GM10266 (cell line): ENCODE data around the gene AADAT.

Experiments used
- DNase-seq: peaks from one replicate; pipeline ENCODE4 v3.0.0; 2012; ENCODE audit errors: extremely low spot score
- CTCF ChIP-seq: IDR thresholded peaks from 2 replicates; pipeline ENCODE4 v1.5.1; 2012; ENCODE audit warnings: mild to moderate bottlenecking, low read depth; ENCODE audit not compliant: control insufficient read depth, insufficient read depth; ENCODE audit errors: missing control alignments

Gene AADAT

DNA sequence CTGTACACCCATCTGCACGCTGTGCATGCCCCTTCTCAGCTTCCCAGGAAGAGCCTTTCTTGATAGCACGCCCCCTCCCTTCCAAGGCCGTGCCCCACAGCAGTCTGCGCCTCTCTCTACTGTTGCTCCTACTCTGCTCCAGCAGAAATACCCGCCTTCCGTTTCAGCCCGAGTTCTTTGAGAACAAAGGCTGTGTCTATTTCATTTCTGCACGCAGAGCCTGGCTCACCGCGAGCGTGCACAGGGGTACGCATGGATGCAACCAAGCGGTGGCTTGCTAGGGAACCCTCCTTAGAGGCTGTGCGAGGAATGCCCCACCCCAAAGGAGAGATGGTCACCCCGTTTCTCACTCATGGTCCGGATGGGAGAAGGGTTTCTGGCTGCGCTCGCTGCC is 485 bp downstream of the AADAT start:
- no peak for TF ChIP-seq CTCF
- DNase-seq, result no peak

DNA sequence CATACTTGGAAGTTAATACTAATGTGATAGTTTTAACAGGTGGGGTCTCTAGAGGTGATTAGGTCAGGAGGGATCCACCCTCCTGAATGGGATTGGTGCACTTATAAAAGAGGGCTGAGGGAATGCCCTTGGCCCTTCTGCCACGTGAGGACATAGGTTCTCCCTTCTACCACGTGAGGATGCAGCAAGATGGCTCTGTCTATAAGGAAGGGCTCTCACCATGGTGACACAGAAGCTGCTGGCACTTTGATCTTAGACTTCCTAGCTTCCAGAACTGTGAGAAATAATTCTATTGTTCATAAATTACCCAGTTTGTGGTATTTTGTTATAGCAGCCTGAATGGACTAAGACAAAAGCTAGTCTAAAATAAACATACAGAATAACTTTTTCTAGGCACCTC is 1.0 kb downstream of the AADAT start:
- TF ChIP-seq CTCF, result no peak

DNA sequence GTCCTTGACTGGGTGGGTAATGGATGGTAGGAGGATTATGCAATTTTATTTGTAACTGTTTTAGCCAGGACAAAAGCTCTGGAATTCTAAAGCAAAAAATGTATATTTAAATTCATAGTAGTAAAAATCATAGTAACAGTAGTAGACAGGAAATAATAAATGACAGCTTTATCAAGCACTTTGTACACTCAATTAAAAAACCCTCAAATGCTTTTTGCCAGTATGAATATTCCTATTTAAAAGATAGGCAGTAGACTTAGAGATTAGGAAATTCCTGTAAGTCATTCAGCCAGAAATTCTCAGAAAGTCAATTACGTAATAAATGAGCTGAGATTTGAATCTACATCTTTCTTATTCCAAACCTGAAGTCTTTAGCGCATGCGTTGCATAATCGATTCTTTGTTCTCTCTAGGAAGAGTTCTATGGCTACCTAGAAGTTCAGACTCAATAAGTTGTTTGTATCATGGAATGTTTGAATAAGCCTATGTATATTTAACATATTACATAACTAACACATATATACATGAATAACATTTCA is 2.5 kb downstream of the AADAT start:
- no peak for DNase-seq
- TF ChIP-seq CTCF, result no peak

More for the DNA sequence above, 1.0 kb downstream of the AADAT start:
- DNase-seq, result no peak

- no peak for TF ChIP-seq CTCF
- no peak for DNase-seq
Observed at GRCh38 chr4:170083541-170083940, 6.2 kb downstream of the AADAT start.

DNA sequence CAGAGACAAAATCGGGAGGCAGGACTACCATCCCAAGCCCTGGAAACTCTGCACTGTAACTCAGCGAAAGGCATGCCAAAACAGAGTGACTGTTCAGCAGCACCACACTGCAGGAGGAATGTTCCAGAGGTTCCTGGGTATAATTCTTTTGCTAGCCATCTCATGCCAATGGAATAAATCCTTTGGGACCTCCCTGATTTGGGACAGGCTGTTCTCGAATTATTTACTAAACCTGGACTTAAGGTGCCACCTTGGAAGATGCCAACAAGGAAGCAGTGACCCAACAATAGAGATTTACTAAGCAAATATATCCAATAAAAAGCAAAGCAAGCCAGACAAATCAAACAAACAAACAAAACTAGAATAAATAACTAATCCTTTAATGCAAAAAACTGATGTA is 9.3 kb downstream of the AADAT start:
- no peak for TF ChIP-seq CTCF
- DNase-seq, result no peak

DNA sequence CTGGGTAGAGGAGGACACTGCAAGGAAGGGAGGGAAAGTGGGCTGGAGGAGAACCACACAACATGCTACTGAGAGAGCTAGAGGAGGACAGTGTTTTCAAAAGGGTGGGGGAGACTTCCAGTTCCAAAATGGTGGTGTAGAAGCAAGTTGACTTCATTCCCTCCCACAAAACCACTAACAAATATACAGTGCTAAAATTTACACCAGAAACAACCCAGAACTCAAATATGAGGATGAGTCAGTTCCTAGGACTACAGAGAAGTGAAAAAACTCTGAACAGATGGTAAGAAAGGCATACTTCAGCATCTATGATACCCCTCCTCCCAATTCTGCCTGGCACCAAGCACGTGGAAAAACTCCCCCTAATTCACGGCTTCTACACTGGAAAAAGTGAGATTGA is 9.8 kb downstream of the AADAT start:
- TF ChIP-seq CTCF, result no peak
- DNase-seq, result no peak

DNA sequence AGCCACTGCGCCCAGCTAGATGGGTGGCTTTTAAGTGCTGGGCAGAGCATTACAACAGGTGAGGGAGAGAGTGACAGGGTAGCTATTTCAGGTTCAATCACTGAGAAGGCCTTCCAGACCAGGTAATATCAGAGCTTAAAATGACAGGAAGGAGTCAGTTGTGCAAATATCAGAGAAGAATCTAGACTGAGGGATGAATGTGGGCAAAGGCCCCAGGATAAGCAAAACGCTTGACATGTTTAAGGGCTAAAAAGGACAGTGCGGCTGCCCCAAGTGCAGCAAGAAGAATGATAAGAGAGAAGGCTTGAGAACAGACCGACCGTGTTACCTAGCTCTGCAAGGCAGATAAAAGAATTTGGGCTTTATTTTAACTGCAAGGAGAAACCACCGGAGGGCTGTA is 18.6 kb downstream of the AADAT start:
- DNase-seq, result no peak
- no peak for TF ChIP-seq CTCF
